Measurements from ENCODE around the gene BCL7A.

- TF ChIP-seq POLR2AphosphoS5 (IDR thresholded peaks at IDR 0.05; ENCODE audit: low read depth, low read length) (no peak), REST (IDR thresholded peaks at IDR 0.05; ENCODE audit: insufficient read depth in 1 of 2, low read depth in 2 of 2, low read length in 2 of 2) (no peak), TAF1 (IDR thresholded peaks at IDR 0.05; ENCODE audit: borderline replicate concordance, insufficient read depth, low read length) (no peak)
These were observed 5.1 kb downstream of the BCL7A start for GRCh38 chr12:122026706-122027333.
